Suprapubic skin (tissue), 3 donors: ENCODE measurements around the gene SELE.
"Not testable (repeated sequence)": the region's sequence is repeated elsewhere in the genome, so short reads cannot be mapped to it uniquely, and the experiment has no call there.

Experiments used
- EP300 ChIP-seq: sonication (generic); formaldehyde crosslinking; IDR thresholded peaks from one replicate; pipeline ENCODE4 v1.6.1; 2017; ENCODE audit warnings: antibody characterized with exemption
- POLR2A ChIP-seq, 2 donors: fragments of 450-650 bp; IDR thresholded peaks; one replicate each; pipeline ENCODE4 v1.6.1; 2017; ENCODE audit warnings: antibody characterized with exemption in 2 of 2, mild to moderate bottlenecking in 2 of 2, moderate library complexity in 2 of 2
- TF ChIP-seq, protein P1 (sequence below), 2 donors: fragments of 200-600 bp in 1 of 2; fragments of 450-650 bp in 1 of 2; sonication (generic) in 1 of 2; IDR thresholded peaks; one replicate each; pipeline ENCODE4 v1.5.1; 2016 to 2019; ENCODE audit warnings: antibody characterized with exemption in 2 of 2, mild to moderate bottlenecking in 1 of 2, moderate library complexity in 1 of 2

GRCh38 chr1:169688377-169688776 is 45.5 kb downstream of the SELE start:
- TF ChIP-seq POLR2A (IDR thresholded peaks at IDR 0.05); EP300: not testable (repeated sequence)
- TF ChIP-seq, protein P1, sequence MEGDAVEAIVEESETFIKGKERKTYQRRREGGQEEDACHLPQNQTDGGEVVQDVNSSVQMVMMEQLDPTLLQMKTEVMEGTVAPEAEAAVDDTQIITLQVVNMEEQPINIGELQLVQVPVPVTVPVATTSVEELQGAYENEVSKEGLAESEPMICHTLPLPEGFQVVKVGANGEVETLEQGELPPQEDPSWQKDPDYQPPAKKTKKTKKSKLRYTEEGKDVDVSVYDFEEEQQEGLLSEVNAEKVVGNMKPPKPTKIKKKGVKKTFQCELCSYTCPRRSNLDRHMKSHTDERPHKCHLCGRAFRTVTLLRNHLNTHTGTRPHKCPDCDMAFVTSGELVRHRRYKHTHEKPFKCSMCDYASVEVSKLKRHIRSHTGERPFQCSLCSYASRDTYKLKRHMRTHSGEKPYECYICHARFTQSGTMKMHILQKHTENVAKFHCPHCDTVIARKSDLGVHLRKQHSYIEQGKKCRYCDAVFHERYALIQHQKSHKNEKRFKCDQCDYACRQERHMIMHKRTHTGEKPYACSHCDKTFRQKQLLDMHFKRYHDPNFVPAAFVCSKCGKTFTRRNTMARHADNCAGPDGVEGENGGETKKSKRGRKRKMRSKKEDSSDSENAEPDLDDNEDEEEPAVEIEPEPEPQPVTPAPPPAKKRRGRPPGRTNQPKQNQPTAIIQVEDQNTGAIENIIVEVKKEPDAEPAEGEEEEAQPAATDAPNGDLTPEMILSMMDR (IDR thresholded peaks at IDR 0.05), result not testable (repeated sequence)
